Left ventricle myocardium inferior (tissue), 1 donor: ENCODE results near the gene KAT2A. TPM values are rescaled to one million over a fixed set of nuclear protein-coding genes. Genes with fewer than 3 reads are reported as not detected.
A peak's percentile ranks its signal among the peaks of the same experiment; 100 is the strongest.

ENCODE experiments used
- DNase-seq: peaks from one replicate; pipeline ENCODE4 v3.0.0-alpha.2; 2020
- H3K27ac ChIP-seq: fragments of 200-600 bp; replicated peaks from 2 replicates; pipeline ENCODE4 v1.8.0; 2021
- H3K27me3 ChIP-seq: fragments of 200-600 bp; 2 replicates; pipeline ENCODE4 v1.8.0; 2021; ENCODE audit warnings: low read depth
- H3K36me3 ChIP-seq: fragments of 200-600 bp; 2 replicates; pipeline ENCODE4 v1.8.0; 2021
- H3K4me1 ChIP-seq: fragments of 200-600 bp; 2 replicates; pipeline ENCODE4 v1.8.0; 2021
- H3K4me3 ChIP-seq: fragments of 200-600 bp; 2 replicates; pipeline ENCODE4 v1.8.0; 2021; ENCODE audit warnings: mild to moderate bottlenecking, moderate library complexity
- H3K9me3 ChIP-seq: fragments of 200-600 bp; replicated peaks from 2 replicates; pipeline ENCODE4 v1.8.0; 2021
- intact Hi-C: fragments of 100-400 bp; cut with micrococcal nuclease; formaldehyde crosslinking; loops from one replicate; pipeline ENCODE4 v1.11.0; 2022
- total RNA-seq: library from RNA; stranded (reverse); fragmentation: NEBNext Ultra II Directional; extraction: Animal tissue kit (Norgen Biotek cat#: 25700); gene quantifications from one replicate; pipeline ENCODE4 v1.2.1, GENCODE V29; 2021
- TF ChIP-seq, protein P1 (sequence below): fragments of 200-600 bp; IDR thresholded peaks from 2 replicates; pipeline ENCODE4 v1.8.0; 2021; ENCODE audit warnings: antibody characterized with exemption, mild to moderate bottlenecking, borderline replicate concordance
- donor health status: DM: no; HTN: yes; CAD: no; lungs with severe emphysema.

Gene KAT2A
- total RNA-seq, 1 donor from 2014 or later, result 25.7 TPM

DNA sequence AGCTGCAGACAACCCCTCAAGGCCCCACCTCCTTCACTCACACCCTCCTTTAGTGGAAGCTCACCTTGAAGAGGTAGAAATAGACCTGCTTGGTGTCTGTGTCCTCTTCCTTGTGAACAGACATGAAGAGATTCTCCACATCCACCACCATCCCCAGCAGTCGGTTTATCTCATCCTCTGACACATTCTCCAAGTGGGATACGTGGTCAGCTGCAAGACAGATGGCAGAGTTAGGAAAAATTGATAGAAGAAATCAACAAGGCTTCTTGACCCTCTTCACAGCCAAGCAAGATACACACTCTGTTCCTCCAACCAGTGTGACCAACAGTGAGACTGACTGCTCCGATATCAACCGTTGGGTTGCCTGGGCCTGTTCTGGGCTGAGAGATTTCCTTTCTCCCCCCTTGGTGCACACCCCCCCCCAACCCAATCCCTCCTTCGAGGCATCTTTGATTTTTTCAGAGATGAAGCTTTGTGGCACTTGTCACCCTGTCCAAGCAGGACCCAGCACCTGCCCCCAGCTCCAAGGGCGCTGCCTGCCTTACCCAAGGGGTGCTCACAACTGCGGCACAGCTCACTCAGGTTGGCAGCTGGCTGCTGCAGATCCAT lies 902 bp downstream of the KAT2A start:
- intact Hi-C loops, result no loop called here
- H3K4me3 ChIP-seq, result peak overlapping the region; percentile 89
- peaks cover 42% of the 10 kb centered on the region for H3K4me1 ChIP-seq
- TF ChIP-seq, protein P1, sequence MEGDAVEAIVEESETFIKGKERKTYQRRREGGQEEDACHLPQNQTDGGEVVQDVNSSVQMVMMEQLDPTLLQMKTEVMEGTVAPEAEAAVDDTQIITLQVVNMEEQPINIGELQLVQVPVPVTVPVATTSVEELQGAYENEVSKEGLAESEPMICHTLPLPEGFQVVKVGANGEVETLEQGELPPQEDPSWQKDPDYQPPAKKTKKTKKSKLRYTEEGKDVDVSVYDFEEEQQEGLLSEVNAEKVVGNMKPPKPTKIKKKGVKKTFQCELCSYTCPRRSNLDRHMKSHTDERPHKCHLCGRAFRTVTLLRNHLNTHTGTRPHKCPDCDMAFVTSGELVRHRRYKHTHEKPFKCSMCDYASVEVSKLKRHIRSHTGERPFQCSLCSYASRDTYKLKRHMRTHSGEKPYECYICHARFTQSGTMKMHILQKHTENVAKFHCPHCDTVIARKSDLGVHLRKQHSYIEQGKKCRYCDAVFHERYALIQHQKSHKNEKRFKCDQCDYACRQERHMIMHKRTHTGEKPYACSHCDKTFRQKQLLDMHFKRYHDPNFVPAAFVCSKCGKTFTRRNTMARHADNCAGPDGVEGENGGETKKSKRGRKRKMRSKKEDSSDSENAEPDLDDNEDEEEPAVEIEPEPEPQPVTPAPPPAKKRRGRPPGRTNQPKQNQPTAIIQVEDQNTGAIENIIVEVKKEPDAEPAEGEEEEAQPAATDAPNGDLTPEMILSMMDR, result no peak
- DNase-seq, result no peak
- H3K27me3 ChIP-seq, result no peaks in the 10 kb centered on the region
- no peaks in the 10 kb centered on the region for H3K9me3 ChIP-seq
- no peak overlapping the region for H3K27ac ChIP-seq
- peaks cover 38% of the 10 kb centered on the region for H3K36me3 ChIP-seq

DNA sequence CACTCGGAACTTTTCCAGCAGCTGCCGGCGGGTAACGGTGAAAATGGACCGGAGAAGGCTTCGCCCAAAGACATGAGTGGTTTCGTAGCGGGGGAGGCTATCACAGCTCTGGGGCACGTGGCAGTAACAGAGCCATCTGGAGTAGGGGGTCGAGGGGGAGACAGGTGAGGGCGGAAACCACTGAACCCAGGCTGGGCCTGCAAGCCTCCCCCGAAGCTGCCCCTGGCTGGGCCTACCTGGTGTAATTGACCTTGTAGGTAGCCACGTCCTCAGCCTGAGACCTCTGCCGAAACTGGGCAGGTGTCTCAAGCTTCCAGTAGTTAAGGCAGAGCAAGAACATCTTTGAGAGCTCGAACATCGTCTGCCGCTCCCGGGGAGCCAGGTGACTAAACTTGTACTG lies 1.9 kb downstream of the KAT2A start:
- Histone ChIP-seq H3K9me3 (no peaks in the 10 kb centered on the region), H3K4me1 (peaks cover 42% of the 10 kb centered on the region), H3K27me3 (no peaks in the 10 kb centered on the region), H3K4me3 (no peak overlapping the region), H3K36me3 (peaks cover 37% of the 10 kb centered on the region), H3K27ac (no peak overlapping the region)
- intact Hi-C loops, result loop anchor here (5.0 kb wide), 2 partner anchors 97 to 157 kb away; partner anchors contain the start of gene NKIRAS2
- DNase-seq, result no peak
- TF ChIP-seq, protein P1, result no peak

DNA sequence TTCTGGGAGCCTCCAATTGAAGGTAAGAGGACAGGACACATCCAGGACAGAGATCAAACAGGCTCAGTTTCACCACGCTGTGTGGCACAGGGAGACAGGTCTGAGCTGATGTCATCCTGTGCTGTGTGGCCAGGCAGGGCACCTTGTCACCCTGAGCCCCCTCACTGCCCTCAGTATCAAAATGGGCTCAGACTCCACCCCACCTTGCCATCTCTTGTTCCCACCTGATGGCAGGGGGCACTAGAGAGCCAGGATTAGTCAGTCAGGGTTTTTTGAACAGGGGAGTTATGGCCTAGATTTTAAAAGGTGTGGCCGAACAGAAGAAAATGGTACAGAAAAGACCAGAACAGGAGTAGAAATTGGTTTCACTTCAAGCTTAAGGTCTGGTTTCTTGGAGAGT lies 2.6 kb downstream of the KAT2A start:
- Histone ChIP-seq H3K27me3 (no peaks in the 10 kb centered on the region), H3K9me3 (no peaks in the 10 kb centered on the region), H3K4me3 (no peak overlapping the region), H3K36me3 (peaks cover 43% of the 10 kb centered on the region), H3K27ac (no peak overlapping the region), H3K4me1 (peaks cover 42% of the 10 kb centered on the region)
- DNase-seq, result no peak
- intact Hi-C loops, result loop anchor here (5.0 kb wide), 2 partner anchors 96 to 156 kb away; partner anchors contain the start of gene NKIRAS2
- TF ChIP-seq, protein P1, result peak; percentile 54

DNA sequence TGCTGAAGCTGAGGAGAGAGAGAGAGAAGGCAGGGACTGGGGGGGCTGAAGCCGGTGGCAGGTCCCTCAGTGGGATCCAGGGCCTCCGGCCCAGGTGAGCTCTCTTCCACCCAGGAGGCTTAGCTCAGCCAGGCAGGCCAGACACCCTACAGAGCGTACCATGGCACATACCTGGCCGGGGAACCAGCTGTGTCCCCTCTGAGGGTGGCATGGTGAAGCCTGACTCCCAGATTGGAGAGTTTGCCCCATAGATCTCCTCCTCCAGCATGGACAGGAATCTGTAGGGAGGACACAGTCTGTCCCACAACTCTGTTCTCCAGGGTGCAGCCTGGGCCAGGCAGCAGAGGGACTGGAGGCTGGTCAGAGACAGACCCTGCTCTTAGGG lies 3.0 kb downstream of the KAT2A start:
- Histone ChIP-seq H3K4me3 (no peak overlapping the region), H3K4me1 (peaks cover 45% of the 10 kb centered on the region), H3K27me3 (no peaks in the 10 kb centered on the region), H3K36me3 (peaks cover 43% of the 10 kb centered on the region), H3K9me3 (no peaks in the 10 kb centered on the region), H3K27ac (no peak overlapping the region)
- no peak for DNase-seq
- intact Hi-C loops, result loop anchor here (5.0 kb wide), 2 partner anchors 96 to 156 kb away; partner anchors contain the start of gene NKIRAS2
- TF ChIP-seq, protein P1, result no peak

DNA sequence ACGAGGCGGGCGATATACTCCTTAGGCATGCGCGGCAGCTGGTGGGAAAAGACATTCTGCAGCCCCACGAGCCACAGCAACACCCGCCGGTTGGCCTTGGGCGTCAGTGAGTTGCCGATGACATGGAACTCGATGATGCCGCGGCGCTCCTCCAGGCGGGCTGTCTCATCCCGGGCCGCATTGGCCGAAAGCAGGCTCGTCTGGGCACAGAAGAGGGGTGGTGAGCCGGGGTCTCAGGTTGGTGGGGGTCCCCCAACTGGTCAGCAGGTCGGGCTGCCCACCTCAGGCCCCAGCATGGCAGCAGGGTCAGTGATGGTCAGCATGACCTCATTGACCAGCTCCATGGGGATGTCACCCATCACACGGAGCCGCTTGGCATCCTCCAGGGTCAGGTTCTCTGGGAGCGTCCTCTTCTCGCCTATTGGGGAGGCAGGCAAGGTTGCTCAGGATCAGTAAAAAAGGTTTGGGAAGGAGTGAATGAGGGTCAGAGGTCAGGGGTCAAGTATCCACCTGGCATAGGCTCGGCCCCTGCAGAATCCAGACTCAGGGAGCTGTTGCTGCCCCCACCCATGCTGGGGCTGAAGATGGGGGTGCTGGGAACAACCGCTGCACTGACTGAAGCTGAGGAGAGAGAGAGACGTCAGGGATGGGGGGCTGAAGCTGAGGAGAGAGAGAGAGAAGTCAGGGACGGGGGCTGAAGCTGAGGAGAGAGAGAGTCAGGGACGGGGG lies 3.6 kb downstream of the KAT2A start:
- H3K27ac ChIP-seq, result no peak overlapping the region
- intact Hi-C loops, result loop anchor here (5.0 kb wide), 2 partner anchors 95 to 155 kb away; partner anchors contain the start of gene NKIRAS2
- peaks cover 49% of the 10 kb centered on the region for H3K4me1 ChIP-seq
- H3K4me3 ChIP-seq, result no peak overlapping the region
- H3K27me3 ChIP-seq, result no peaks in the 10 kb centered on the region
- peaks cover 43% of the 10 kb centered on the region for H3K36me3 ChIP-seq
- DNase-seq, result no peak
- no peaks in the 10 kb centered on the region for H3K9me3 ChIP-seq
- TF ChIP-seq, protein P1, result no peak
